UCSD-AML1 (cell line): ENCODE data around the gene IL6R.

Experiments
- DNase-seq: peaks from one replicate; lab custom pipeline; 2025; ENCODE audit not compliant: unreplicated experiment; lab: John Stamatoyannopoulos, UW

The IL6R gene

GRCh38 chr1:154502744-154503115 lies 97.6 kb downstream of the IL6R start:
- DNase-seq, result no peak

GRCh38 chr1:154503898-154504297 lies 98.8 kb downstream of the IL6R start:
- no peak for DNase-seq

GRCh38 chr1:154512760-154513159 lies 107.6 kb downstream of the IL6R start:
- DNase-seq, result no peak

DNA sequence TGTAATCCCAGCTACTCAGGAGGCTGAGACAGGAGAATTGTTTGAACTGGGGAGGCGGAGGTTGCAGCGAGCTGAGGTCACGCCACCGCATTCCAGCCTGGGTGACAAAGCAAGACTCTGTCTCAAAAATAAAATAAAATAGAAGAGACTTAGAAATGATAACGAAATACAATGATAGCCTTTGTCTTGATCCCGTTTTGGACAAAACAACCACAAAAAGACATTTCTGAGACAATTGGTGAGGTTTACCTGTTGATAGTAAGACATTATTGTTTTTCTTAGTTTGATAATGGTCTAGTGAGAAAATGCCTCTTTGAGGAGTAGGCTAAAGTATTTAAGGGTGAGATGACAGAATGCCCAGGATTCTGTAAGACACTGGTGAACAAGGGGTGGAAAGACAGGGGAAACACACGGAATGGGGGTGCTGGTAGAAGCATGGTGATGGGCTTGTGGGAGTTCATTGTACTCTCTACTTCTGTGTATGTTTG lies 109.0 kb downstream of the IL6R start:
- DNase-seq, result no peak

GRCh38 chr1:154517661-154518060 lies 112.5 kb downstream of the IL6R start:
- no peak for DNase-seq
